WTC11 (cell line): Measurements from ENCODE around the gene TRIM13. TPM values are rescaled to one million over a fixed set of nuclear protein-coding genes. Genes with fewer than 3 reads are reported as not detected.

ENCODE experiments used
- ATAC-seq: fragments of 200-7000 bp; cut with Tn5 transposase; 2 replicates; pipeline ENCODE4 v1.10.0; 2021; ENCODE audit warnings: mild to moderate bottlenecking, moderate library complexity
- CTCF ChIA-PET: fragments of 300-600 bp; sonication (Branson Sonifier 250); formaldehyde crosslinking; loops from one replicate; lab custom pipeline; 2021; ENCODE audit warnings: antibody characterized with exemption; lab: Charles Lee
- POLR2A ChIA-PET: fragments of 350-600 bp; sonication (Branson Sonifier 250); formaldehyde crosslinking; loops from one replicate; lab custom pipeline; 2021; ENCODE audit warnings: antibody characterized with exemption; lab: Charles Lee
- DNase-seq: peaks from one replicate; pipeline ENCODE4 v3.0.0; 2021; ENCODE audit warnings: low spot score
- H3K27ac Mint-ChIP-seq: 2 replicates; pipeline ENCODE4 v1.8.0; 2021; ENCODE audit warnings: mixed read lengths
- H3K27me3 Mint-ChIP-seq: 2 replicates; pipeline ENCODE4 v1.8.0; 2021; ENCODE audit warnings: low read depth, mild to moderate bottlenecking, moderate library complexity, mixed read lengths
- H3K36me3 Mint-ChIP-seq: 2 replicates; pipeline ENCODE4 v1.8.0; 2021; ENCODE audit warnings: mixed read lengths
- H3K4me1 Mint-ChIP-seq: 2 replicates; pipeline ENCODE4 v1.8.0; 2022; ENCODE audit warnings: mixed read lengths
- H3K4me3 Mint-ChIP-seq: 2 replicates; pipeline ENCODE4 v1.8.0; 2021; ENCODE audit warnings: mild to moderate bottlenecking, moderate library complexity, mixed read lengths
- H3K9me3 Mint-ChIP-seq: 2 replicates; pipeline ENCODE4 v1.8.0; 2021; ENCODE audit warnings: mixed read lengths
- ATF1 ChIP-seq: sonication (generic); formaldehyde crosslinking; IDR thresholded peaks from 2 replicates; pipeline ENCODE4 v1.8.1; 2023; ENCODE audit warnings: mild to moderate bottlenecking, moderate library complexity, missing genetic modification reagents
- CREM ChIP-seq: sonication (generic); formaldehyde crosslinking; IDR thresholded peaks from 2 replicates; pipeline ENCODE4 v1.8.1; 2022; ENCODE audit warnings: mild to moderate bottlenecking, missing genetic modification reagents, moderate library complexity
- FOXP4 ChIP-seq: sonication (generic); formaldehyde crosslinking; IDR thresholded peaks from 2 replicates; pipeline ENCODE4 v1.8.0; 2022; ENCODE audit warnings: mild to moderate bottlenecking, missing genetic modification reagents
- HMGXB4 ChIP-seq: sonication (generic); formaldehyde crosslinking; IDR thresholded peaks from 2 replicates; pipeline ENCODE4 v1.8.1; 2023; ENCODE audit warnings: mild to moderate bottlenecking, moderate library complexity, missing genetic modification reagents
- IRF2 ChIP-seq: sonication (generic); formaldehyde crosslinking; IDR thresholded peaks from 2 replicates; pipeline ENCODE4 v1.8.0; 2022; ENCODE audit warnings: low read depth, missing genetic modification reagents, borderline replicate concordance
- MAX ChIP-seq: sonication (generic); formaldehyde crosslinking; IDR thresholded peaks from 2 replicates; pipeline ENCODE4 v1.8.0; 2022; ENCODE audit warnings: mild to moderate bottlenecking, missing genetic modification reagents
- NFYB ChIP-seq: sonication (generic); formaldehyde crosslinking; conservative IDR thresholded peaks from 2 replicates; pipeline ENCODE4 v1.8.0; 2022; ENCODE audit warnings: low read depth, missing genetic modification reagents
- PRDM15 ChIP-seq: sonication (generic); formaldehyde crosslinking; IDR thresholded peaks from 2 replicates; pipeline ENCODE4 v1.8.0; 2022; ENCODE audit warnings: missing genetic modification reagents
- TCF7 ChIP-seq: sonication (generic); formaldehyde crosslinking; IDR thresholded peaks from 2 replicates; pipeline ENCODE4 v1.8.0; 2022; ENCODE audit warnings: mild to moderate bottlenecking, low read depth, missing genetic modification reagents, moderate library complexity
- TEAD4 ChIP-seq: sonication (generic); formaldehyde crosslinking; IDR thresholded peaks from 2 replicates; pipeline ENCODE4 v1.8.0; 2022; ENCODE audit warnings: mild to moderate bottlenecking, missing genetic modification reagents
- USF2 ChIP-seq: sonication (generic); formaldehyde crosslinking; IDR thresholded peaks from 2 replicates; pipeline ENCODE4 v1.8.1; 2023; ENCODE audit warnings: mild to moderate bottlenecking, missing genetic modification reagents, moderate library complexity
- ZBTB21 ChIP-seq: sonication (generic); formaldehyde crosslinking; IDR thresholded peaks from 2 replicates; pipeline ENCODE4 v1.8.1; 2023; ENCODE audit warnings: mild to moderate bottlenecking, missing genetic modification reagents, borderline replicate concordance
- ZNF121 ChIP-seq: sonication (generic); formaldehyde crosslinking; IDR thresholded peaks from 2 replicates; pipeline ENCODE4 v1.8.0; 2023; ENCODE audit warnings: missing genetic modification reagents
- ZNF263 ChIP-seq: sonication (generic); formaldehyde crosslinking; IDR thresholded peaks from 2 replicates; pipeline ENCODE4 v1.8.1; 2022; ENCODE audit warnings: low read depth, mild to moderate bottlenecking, moderate library complexity, missing genetic modification reagents
- total RNA-seq: library from RNA; stranded (reverse); gene quantifications from 3 replicates; pipeline ENCODE4 v1.2.3, GENCODE V29; 2021
- TF ChIP-seq, protein P1 (sequence below): sonication (generic); formaldehyde crosslinking; IDR thresholded peaks from 2 replicates; pipeline ENCODE4 v1.8.1; 2022; ENCODE audit warnings: low read depth, missing genetic modification reagents, borderline replicate concordance

TRIM13 gene
- total RNA-seq, 1 experiment from 2014 or later: 27.5 TPM

- TF ChIP-seq ZBTB21 (CRISPR knock-in tag): no peak
- no peak for TF ChIP-seq IRF2 (CRISPR knock-in tag)
- TF ChIP-seq, protein P1, sequence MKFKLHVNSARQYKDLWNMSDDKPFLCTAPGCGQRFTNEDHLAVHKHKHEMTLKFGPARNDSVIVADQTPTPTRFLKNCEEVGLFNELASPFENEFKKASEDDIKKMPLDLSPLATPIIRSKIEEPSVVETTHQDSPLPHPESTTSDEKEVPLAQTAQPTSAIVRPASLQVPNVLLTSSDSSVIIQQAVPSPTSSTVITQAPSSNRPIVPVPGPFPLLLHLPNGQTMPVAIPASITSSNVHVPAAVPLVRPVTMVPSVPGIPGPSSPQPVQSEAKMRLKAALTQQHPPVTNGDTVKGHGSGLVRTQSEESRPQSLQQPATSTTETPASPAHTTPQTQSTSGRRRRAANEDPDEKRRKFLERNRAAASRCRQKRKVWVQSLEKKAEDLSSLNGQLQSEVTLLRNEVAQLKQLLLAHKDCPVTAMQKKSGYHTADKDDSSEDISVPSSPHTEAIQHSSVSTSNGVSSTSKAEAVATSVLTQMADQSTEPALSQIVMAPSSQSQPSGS (CRISPR knock-in tag): no peak
- TF ChIP-seq FOXP4 (CRISPR knock-in tag): no peak
- no peak for TF ChIP-seq TEAD4 (CRISPR knock-in tag)
- TF ChIP-seq PRDM15 (CRISPR knock-in tag): no peak
- no peak for TF ChIP-seq ZNF263 (CRISPR knock-in tag)
- TF ChIP-seq ATF1 (CRISPR knock-in tag): no peak
- TF ChIP-seq HMGXB4 (CRISPR knock-in tag): no peak
Measured at GRCh38 chr13:49972709-49973108, 24.1 kb upstream of the TRIM13 start (continued).

DNA sequence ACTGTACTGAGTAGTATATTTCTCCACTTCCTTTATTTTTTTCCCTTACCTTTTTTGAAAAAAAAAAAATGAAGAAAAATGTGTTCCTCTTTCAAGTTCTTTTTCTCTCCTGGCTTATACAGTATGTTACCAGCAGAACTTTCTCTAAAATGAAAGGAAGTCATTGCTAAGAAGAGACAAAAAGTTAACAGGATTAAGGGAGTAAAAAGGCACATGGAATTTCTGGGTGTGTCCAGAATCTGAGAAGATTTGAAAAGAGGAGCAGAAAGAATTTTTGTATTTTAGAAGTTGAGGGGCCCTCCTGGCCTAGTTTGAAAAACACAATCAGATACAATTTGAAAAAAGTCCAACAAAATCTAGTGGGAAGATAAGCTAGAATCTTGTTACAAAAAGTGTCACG is 21.0 kb upstream of the TRIM13 start:
- Mint-ChIP-seq H3K36me3 (no peaks in the 10 kb centered on the region), H3K9me3 (no peaks in the 10 kb centered on the region), H3K27ac (no peak overlapping the region), H3K4me3 (no peak overlapping the region), H3K4me1 (0 out of 2 replicates have a peak, but pooled peaks cover 5% of the 10 kb centered on the region), H3K27me3 (no peaks in the 10 kb centered on the region; the same call in 1 of the 2 replicates)
- ChIA-PET CTCF (interaction anchor here (0.6 to 2.4 kb wide), 23 partner anchors 11 to 1093 kb away, joined by 3 to 18 read pairs (median 5); partner anchors contain the start of genes KPNA3, RNASEH2B and TRIM13), POLR2A (no interaction called here)
- ATAC-seq (no peak), DNase-seq (no peak)
- TF ChIP-seq TCF7: no peak
- TF ChIP-seq NFYB: no peak
- no peak for TF ChIP-seq ZNF121 (CRISPR knock-in tag)
- TF ChIP-seq, protein P1 (CRISPR knock-in tag): no peak
- TF ChIP-seq MAX (CRISPR knock-in tag): no peak
- no peak for TF ChIP-seq CREM (CRISPR knock-in tag)
- TF ChIP-seq USF2 (CRISPR knock-in tag): no peak
- TF ChIP-seq, all 79 proteins: peak for 0
